Measurements from ENCODE around the gene DCTN5.

Gene DCTN5

DNA sequence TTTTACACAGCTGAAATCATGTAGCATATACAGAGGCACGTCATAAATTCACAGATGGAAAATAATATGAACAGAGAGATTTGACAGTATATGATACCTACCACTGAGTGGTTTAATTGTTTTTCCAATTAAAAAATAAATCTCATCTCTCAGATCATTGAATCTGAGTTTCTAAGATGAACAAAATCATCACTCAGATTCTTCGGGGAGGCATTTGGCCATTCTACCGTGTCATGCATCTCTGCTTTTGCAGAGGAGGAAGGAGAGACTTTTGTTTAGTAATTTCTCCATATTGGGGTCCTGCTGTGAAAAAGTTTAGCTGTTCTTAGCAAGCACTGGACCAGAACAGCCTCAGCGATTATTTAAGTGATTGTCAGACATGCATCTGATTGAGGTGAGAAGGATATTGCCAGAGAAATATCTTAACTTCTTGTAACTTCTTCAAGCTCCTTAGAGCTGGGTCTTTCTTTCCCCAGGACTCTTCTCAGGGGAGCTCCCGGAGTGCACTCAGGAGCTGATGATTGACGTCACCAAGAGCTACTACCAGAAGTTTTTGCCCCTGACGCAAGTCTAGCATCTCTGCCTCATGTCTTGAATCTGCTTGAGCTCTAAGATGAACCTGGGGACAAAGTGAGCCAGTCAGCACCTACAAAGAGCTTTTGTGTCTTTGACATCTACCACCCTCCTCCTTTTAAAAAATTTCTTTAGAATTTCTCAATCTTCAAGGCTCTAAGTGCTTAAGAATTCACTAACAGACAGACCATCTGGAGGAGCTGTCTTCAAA lies 25.5 kb downstream of the DCTN5 start:
- no peak for DNase-seq

GRCh38 chr16:23667355-23667659 lies 26.0 kb downstream of the DCTN5 start:
- DNase-seq, result no peak

DNA sequence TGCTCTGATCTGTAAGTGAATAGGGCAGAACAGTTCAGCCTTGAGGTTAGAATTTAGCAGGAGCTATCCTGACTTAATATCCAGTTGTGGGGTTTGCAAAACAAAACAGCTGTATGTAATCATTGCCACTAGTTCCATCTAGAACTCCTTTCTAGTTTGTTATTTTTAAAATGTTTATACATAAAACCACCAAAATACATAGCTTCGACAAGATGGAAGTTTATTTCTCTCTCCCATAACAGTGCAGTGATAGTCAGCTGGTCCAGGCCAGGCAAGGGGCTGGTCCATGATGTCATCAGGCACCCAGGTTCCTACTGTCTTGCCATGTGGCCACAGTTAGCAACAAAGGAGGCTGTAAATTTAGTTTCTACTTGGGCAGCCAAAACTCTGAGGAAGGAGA lies 27.0 kb downstream of the DCTN5 start:
- DNase-seq, result no peak

DNA sequence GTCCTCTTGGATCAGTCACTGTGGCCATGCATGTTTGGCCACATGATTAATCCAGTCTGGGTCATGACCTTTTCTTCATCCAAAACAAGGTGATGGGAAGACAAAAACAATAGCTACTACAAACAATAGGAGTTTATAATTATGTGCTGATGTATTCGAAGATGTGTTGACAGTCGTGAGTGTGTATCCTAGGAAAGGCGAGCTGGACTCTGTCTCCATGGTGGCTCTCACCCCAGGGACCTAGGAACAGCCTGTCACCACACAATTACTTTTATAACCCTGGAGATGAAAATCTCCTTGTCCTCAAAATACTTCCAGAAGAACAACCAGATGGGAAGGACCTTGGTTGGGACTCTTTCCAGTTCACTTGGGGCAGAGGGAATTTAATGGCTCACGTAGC lies 27.6 kb downstream of the DCTN5 start:
- DNase-seq, result no peak

- no peak for DNase-seq
Observed at GRCh38 chr16:23670137-23670776, 29.0 kb downstream of the DCTN5 start.

DNA sequence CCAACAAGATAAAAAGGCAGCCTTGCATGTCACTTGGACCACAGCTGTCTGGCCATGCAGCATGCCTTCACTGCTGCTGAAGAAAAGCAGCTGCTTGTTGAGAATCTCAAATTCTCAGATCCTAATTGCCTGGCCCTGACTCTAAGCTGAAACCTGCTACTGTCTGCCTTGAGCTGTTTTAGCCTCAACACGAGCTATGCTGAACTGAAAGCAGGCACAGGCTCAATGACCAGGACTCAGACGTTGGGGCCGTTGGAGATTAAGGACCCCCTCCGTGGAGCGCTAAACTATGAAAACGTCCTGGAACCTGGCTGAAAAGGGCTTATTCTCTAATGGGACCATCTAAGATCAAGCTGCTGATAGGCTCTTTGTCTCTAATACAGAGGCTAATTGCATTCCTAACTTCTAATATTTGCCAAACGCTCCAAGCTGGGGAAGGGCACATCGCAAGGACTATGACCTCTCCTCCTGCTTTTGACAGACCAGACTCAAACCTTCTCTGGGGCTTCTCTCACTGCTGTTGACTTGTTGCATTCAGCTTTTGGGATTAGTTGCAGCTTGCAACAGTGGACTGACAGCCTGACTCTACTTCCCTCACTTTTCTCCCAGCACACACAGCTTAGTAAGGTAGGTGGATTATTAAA lies 32.8 kb downstream of the DCTN5 start:
- DNase-seq, result no peak

DNA sequence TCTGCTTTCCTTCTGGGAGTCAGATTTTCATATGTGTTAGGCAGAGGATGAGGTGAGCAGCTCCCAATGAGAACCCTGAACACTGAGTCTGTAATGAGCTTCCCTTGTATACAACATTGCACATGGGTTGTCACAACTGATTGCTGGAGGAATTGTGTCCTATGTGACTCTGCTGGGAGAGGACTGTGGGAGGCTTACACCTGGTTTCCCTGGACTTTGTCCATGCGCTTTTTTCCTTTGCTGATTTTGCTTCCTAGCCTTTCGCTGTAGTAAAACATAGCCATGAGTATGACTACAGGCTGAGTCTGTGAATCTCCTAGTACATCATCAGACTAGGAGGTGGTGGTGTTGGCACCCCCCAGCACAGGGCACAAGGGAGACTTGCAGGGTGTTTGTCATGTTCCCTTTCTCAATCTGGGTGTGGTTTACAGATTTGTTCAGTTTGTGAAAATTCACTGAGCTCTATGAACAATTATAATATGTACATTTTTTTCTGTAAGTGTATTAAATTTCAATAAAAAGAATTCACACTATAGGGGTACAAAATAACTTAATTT lies 35.7 kb downstream of the DCTN5 start:
- no peak for DNase-seq

GRCh38 chr16:23678430-23679273 lies 37.4 kb downstream of the DCTN5 start, which contains the start of gene PLK1:
Gene PLK1 (plus strand): TSS chr16:23678889. CDS start chr16:23678933, 44 bp downstream.
- peak; percentile 60 to 73 for DNase-seq

DNA sequence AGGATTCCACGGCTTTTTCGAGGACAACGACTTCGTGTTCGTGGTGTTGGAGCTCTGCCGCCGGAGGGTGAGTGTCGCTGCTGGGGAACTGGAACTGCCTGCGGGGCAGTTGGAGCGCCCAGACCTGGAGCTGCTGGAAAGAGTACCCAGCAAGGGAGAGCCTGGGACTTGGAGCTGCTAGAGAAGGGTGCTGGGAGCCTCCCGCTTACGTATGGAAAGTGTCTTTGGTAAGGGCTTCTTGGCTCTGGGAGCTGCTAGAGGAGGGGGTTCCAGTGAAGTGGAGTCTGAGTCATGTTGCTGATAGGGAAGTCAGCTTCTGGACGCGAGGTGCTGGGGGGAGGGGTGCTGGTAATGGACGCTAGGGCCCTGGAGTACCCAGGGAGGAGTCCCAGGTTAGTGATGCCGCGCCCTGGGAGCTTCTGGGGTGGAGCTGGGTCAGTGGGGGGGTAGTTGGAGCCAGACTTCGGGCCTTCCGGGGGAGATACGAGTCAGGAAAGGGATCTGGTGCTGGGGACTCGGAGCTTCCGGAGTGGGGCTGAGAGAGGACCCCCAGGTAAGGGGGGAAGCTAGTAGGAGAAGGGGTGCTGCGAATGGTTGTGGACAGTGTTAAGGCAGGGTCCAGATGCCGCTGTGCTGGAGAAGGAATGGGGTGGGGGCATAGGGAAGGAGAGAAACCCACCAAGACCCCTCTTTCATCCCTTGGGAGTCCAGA lies 38.2 kb downstream of the DCTN5 start:
- DNase-seq, result no peak

- no peak for DNase-seq
Observed at GRCh38 chr16:23679986-23680336, 38.7 kb downstream of the DCTN5 start.

GRCh38 chr16:23682181-23682580 lies 40.9 kb downstream of the DCTN5 start:
- no peak for DNase-seq

- no peak for DNase-seq
Observed at GRCh38 chr16:23683487-23683886, 42.2 kb downstream of the DCTN5 start.

DNA sequence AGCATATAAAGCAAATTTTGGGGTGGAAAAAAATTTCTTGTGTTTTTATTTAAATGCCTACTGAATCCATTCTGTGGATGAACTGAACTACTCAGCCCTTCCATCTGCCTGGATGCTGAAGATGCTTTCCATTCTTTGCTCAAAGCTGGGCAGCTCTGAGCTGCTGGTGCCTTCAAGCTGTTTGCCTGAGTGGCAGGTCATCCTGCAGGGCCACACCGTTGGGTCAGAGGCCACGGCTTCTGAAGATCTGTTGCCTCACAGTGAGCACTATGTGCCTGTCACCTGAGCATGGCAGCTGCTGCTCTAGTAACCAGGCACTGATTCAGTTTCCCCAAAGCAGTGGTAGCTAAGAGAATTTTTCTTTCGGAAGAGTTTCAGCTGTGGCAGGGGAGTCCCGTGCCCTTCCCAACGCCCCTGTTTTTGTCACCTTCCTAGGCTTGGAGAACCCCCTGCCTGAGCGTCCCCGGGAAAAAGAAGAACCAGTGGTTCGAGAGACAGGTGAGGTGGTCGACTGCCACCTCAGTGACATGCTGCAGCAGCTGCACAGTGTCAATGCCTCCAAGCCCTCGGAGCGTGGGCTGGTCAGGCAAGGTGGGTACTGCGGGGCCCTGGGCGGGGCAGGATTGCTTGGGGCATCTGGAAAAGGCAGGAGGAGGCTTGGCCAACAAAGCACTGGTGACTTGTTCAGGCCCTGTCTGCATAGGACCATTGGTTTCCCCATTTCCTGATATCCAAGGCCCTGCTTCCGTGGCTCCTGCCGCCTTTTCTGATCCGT lies 46.0 kb downstream of the DCTN5 start:
- no peak for DNase-seq

- no peak for DNase-seq
Observed at GRCh38 chr16:23689442-23690187, 48.3 kb downstream of the DCTN5 start.

DNA sequence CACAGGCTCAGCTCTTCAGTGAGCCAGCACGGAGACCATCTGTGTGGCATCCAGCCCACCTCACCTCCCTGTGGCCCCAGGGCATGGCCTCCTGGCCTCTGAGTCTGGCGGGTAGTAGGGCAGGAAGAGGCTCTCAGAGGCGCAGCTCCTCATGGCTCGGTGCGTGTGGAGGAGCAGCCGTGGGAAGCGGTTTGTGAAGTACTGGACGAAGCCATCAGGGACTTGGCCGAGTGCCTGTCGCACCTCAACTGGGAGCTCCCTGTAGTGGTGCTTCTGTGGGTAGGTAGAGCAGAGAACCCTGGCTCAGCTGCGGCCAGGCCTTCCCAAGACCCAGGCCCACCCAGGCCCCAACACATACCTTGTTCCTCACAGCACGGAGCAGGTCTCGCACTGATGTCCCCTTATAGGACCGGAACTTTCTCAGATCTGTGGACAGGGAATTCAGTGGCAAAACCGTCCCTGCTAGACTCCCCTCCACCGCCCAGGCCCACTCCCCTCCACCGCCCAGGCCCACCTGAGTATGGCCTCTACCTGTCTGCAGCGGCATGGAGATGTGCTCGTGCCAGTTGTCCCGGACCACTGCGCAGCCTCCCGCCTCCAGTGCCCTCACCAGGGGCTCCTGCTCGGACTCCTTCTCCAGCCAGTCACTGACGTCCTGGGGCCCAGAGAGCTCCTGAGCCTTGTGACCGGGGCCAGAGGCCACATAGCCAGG lies 49.7 kb downstream of the DCTN5 start:
- no peak for DNase-seq

DNA sequence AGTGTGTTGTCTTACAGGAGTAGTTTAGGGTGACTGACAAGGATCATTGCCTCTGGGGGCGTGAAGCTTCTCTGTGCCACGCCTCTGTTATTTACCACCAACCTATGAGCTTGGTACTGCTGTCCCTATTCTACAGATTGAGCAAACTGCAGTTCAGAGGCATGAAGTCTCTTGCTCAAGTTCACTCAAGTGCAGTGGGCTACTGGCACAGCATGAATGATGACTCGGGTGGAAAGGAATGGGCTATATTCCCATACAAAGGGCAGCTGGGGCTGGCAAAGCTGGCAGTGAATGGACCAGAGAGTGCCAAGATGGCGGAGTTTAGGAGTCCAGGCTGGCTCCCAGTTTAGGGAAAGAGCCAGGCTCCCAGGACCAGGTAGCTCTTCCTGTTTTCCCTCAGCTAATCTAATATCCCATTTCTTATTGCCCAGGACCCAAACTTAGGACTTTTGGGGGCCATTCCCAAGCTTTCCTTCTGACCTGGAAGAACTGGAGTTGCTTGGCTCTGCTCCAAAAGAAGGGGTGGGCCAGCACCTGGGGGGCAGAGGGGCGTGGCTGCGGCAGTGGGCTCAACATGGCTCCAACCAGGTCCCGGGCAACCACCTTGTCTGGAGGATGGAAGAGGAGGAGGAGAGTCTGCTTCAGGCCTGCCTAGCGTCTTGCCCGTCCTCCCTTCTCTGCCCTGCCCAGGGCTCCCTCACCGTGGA lies 50.4 kb downstream of the DCTN5 start:
- DNase-seq, result no peak

DNA sequence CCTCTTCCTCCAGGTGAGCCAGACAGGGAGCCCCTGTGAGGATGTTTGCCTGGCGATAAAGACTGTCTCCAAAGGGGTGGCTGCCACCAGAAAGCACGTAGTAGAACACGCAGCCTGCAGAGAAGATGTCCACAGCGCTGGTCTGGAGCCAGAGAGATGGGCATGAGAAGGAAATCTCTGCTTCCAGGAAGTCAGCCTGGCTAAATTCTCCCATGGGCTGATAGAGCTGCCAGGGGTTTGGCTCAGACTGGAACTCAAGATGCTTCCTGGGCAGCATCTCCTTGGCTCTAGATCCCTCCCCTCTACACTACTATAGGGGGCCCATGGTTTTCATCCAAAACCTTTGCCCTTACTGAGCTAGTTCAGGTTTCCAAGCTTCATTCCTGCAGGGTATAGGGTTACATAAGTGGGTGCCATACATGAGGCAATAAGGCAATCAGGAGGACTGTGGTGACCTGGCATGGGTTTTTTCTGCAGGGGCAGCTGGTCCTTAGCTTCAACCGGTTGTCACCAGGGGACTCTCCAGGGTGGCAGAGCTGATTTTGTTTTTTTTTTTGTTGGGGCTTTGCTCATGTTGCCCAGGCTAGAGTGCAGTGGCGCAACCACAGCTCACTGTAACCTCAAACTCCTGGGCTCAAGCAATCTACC lies 51.0 kb downstream of the DCTN5 start:
- no peak for DNase-seq

GRCh38 chr16:23694265-23694643 lies 53.0 kb downstream of the DCTN5 start:
- DNase-seq, result no peak

All from stimulated activated CD4-positive, alpha-beta T cell treated with anti-CD3 and anti-CD28 coated beads, Interleukin-4, amount 100 ng/mL, for 4 hours (primary cell).